H9 (cell line): ENCODE measurements around the gene INAFM1. TPM values are rescaled to one million over a fixed set of nuclear protein-coding genes. Genes with fewer than 3 reads are reported as not detected.

ENCODE experiments used
- DNase-seq: peaks from one replicate; pipeline ENCODE4 v3.0.0-alpha.2; 2017
- H2AFZ ChIP-seq: one replicate; pipeline ENCODE4 v1.6.1; 2013; ENCODE audit warnings: mild to moderate bottlenecking, low read length, control low read depth, moderate library complexity
- H2AK5ac ChIP-seq: 2 replicates; pipeline ENCODE4 v1.6.1; 2013; ENCODE audit warnings: low read length, control low read depth, mixed read lengths; ENCODE audit not compliant: insufficient read length
- H2BK120ac ChIP-seq: one replicate; pipeline ENCODE4 v1.6.1; 2013; ENCODE audit warnings: low read depth, mild to moderate bottlenecking, low read length, control low read depth, inconsistent platforms; ENCODE audit not compliant: poor library complexity, severe bottlenecking
- H2BK12ac ChIP-seq: 2 replicates; pipeline ENCODE4 v1.6.1; 2013; ENCODE audit warnings: low read length, control low read depth, mixed read lengths, low read depth; ENCODE audit not compliant: insufficient read length
- H2BK15ac ChIP-seq: 2 replicates; pipeline ENCODE4 v1.6.1; 2013; ENCODE audit warnings: low read depth, low read length, control low read depth
- H2BK20ac ChIP-seq: one replicate; pipeline ENCODE4 v1.6.1; 2013; ENCODE audit warnings: low read depth, mild to moderate bottlenecking, low read length, control low read depth, inconsistent platforms; ENCODE audit not compliant: poor library complexity, severe bottlenecking
- H2BK5ac ChIP-seq: 2 replicates; pipeline ENCODE4 v1.6.1; 2013; ENCODE audit warnings: low read length, control low read depth, mixed read lengths; ENCODE audit not compliant: insufficient read length
- H3K14ac ChIP-seq: 2 replicates; pipeline ENCODE4 v1.6.1; 2013; ENCODE audit warnings: low read length, control low read depth; ENCODE audit not compliant: insufficient read depth
- H3K18ac ChIP-seq: 2 replicates; pipeline ENCODE4 v1.6.1; 2013; ENCODE audit warnings: low read depth, mild to moderate bottlenecking, mixed read lengths, low read length, control low read depth; ENCODE audit not compliant: insufficient read length
- H3K23ac ChIP-seq: 2 replicates; pipeline ENCODE4 v1.6.1; 2013; ENCODE audit warnings: low read length, control low read depth, mixed read lengths, low read depth; ENCODE audit not compliant: insufficient read length
- H3K23me2 ChIP-seq: 2 replicates; pipeline ENCODE4 v1.6.1; 2013; ENCODE audit warnings: low read depth, mild to moderate bottlenecking, mixed read lengths, low read length, control low read depth; ENCODE audit not compliant: insufficient read length, poor library complexity, severe bottlenecking
- H3K27ac ChIP-seq: 2 replicates; pipeline ENCODE4 v1.5.1; 2013; ENCODE audit warnings: low read length, control low read depth, mixed read lengths, low read depth; ENCODE audit not compliant: insufficient read length
- H3K27me3 ChIP-seq: 2 replicates; pipeline ENCODE4 v1.6.1; 2013; ENCODE audit warnings: low read length, control low read depth, inconsistent platforms; ENCODE audit not compliant: insufficient read depth
- H3K4ac ChIP-seq: 2 replicates; pipeline ENCODE4 v1.6.1; 2013; ENCODE audit warnings: low read depth, mild to moderate bottlenecking, control low read depth, inconsistent platforms, low read length, moderate library complexity
- H3K4me1 ChIP-seq: 2 replicates; pipeline ENCODE4 v1.6.1; 2013; ENCODE audit warnings: low read length, control low read depth, inconsistent platforms; ENCODE audit not compliant: insufficient read depth
- H3K4me2 ChIP-seq: 2 replicates; pipeline ENCODE4 v1.6.1; 2013; ENCODE audit warnings: low read length, control low read depth, mixed read lengths; ENCODE audit not compliant: insufficient read length, insufficient read depth
- H3K56ac ChIP-seq: 2 replicates; pipeline ENCODE4 v1.6.1; 2013; ENCODE audit warnings: low read depth, mild to moderate bottlenecking, mixed read lengths, low read length, control low read depth; ENCODE audit not compliant: insufficient read length
- H3K79me1 ChIP-seq: 2 replicates; pipeline ENCODE4 v1.6.1; 2013; ENCODE audit warnings: low read depth, mild to moderate bottlenecking, moderate library complexity, low read length, control low read depth, inconsistent platforms; ENCODE audit not compliant: insufficient read depth, poor library complexity, severe bottlenecking
- H3K79me2 ChIP-seq: 2 replicates; pipeline ENCODE4 v1.6.1; 2013; ENCODE audit warnings: low read length, control low read depth, inconsistent platforms; ENCODE audit not compliant: insufficient read depth
- H3K9ac ChIP-seq: 2 replicates; pipeline ENCODE4 v1.6.1; 2013; ENCODE audit warnings: low read length, control low read depth, mixed read lengths; ENCODE audit not compliant: insufficient read length; ENCODE audit errors: extremely low read depth
- H3K9me3 ChIP-seq: one replicate; pipeline ENCODE4 v1.6.1; 2013; ENCODE audit warnings: low read depth, low read length, inconsistent platforms; ENCODE audit not compliant: control insufficient read depth
- H3T11ph ChIP-seq: one replicate; pipeline ENCODE4 v1.6.1; 2013; ENCODE audit warnings: mild to moderate bottlenecking, low read length, control low read depth, inconsistent platforms
- H4K20me1 ChIP-seq: one replicate; pipeline ENCODE4 v1.6.1; 2013; ENCODE audit not compliant: control insufficient read depth, insufficient read length, insufficient read depth
- H4K5ac ChIP-seq: 2 replicates; pipeline ENCODE4 v1.6.1; 2013; ENCODE audit warnings: low read depth, mild to moderate bottlenecking, mixed read lengths, low read length, control low read depth; ENCODE audit not compliant: insufficient read length
- H4K8ac ChIP-seq: replicated peaks from 2 replicates; pipeline ENCODE4 v1.6.1; 2013; ENCODE audit warnings: low read length, control low read depth, mixed read lengths, low read depth; ENCODE audit not compliant: insufficient read length
- H4K91ac ChIP-seq: 2 replicates; pipeline ENCODE4 v1.6.1; 2013; ENCODE audit warnings: low read depth, mild to moderate bottlenecking, moderate library complexity, mixed read lengths, low read length, control low read depth; ENCODE audit not compliant: insufficient read length
- H3K27ac Mint-ChIP-seq, 3 experiments: 2 replicates in 2 of 3; 3 replicates in 1 of 3; pipeline ENCODE4 v1.8.0; 2020 to 2021; ENCODE audit warnings: mixed read lengths in 3 of 3, mild to moderate bottlenecking in 1 of 3, moderate library complexity in 1 of 3
- H3K27me3 Mint-ChIP-seq: 2 replicates; pipeline ENCODE4 v1.8.0; 2021; ENCODE audit warnings: low read depth, mild to moderate bottlenecking, moderate library complexity, mixed read lengths
- H3K36me3 Mint-ChIP-seq, 3 experiments: 2 replicates in 2 of 3; 3 replicates in 1 of 3; pipeline ENCODE4 v1.8.0; 2020 to 2021; ENCODE audit warnings: low read depth in 3 of 3, mixed read lengths in 3 of 3; ENCODE audit not compliant: insufficient read depth in 1 of 3
- H3K4me1 Mint-ChIP-seq, 2 experiments: 2 replicates each; pipeline ENCODE4 v1.8.0; 2020; ENCODE audit warnings: mixed read lengths in 2 of 2
- H3K4me3 Mint-ChIP-seq, 2 experiments: 2 replicates in 1 of 2; 3 replicates in 1 of 2; pipeline ENCODE4 v1.8.0; 2020 to 2021; ENCODE audit warnings: mild to moderate bottlenecking in 2 of 2, mixed read lengths in 2 of 2, moderate library complexity in 1 of 2
- H3K9me3 Mint-ChIP-seq, 2 experiments: 2 replicates in 1 of 2; 3 replicates in 1 of 2; pipeline ENCODE4 v1.8.0; 2020; ENCODE audit warnings: mild to moderate bottlenecking in 2 of 2, mixed read lengths in 2 of 2, moderate library complexity in 1 of 2
- CTCF ChIP-seq: fragments of 200-600 bp; sonication (generic); conservative IDR thresholded peaks from 3 replicates; pipeline ENCODE4 v1.8.0; 2021; ENCODE audit warnings: antibody characterized with exemption, mild to moderate bottlenecking
- WGBS: extraction: QIAGEN DNeasy Blood & Tissue Kit; methylation state at CpG from one replicate; pipeline ENCODE4 v1.1.7; 2013; ENCODE audit warnings: missing lambda C conversion rate, low lambda C conversion rate, mixed read lengths; ENCODE audit not compliant: insufficient read length; ENCODE audit errors: extremely low coverage; 5-methylcytosine and 5-hydroxymethylcytosine counted together
- total RNA-seq: library from RNA; stranded (reverse); gene quantifications from 2 replicates; pipeline ENCODE4 v1.2.1, GENCODE V29; 2021

Gene INAFM1
- total RNA-seq, 1 experiment from 2014 or later, result 8.5 TPM

DNA sequence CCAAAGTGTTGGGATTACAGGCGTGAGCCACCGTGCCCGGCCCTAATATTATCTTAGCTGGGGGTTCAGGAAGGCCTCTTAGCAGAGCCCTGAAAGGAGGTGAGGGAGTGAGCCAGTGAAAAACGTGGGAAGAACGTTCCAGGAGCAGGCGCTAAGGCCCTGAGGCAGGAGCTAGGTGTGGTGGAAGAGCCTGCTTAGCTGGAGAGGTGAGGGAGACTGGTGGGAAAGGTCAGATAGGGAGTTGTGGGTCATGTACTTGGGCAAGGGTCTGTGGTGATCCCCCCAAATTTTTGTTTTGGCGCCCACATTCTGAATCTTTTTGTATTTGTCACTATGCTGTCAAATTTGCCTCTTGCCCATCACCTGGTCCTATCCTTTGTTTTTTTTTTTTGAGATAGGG lies 5.1 kb upstream of the INAFM1 start:
- Histone ChIP-seq H2AK5ac (no peak overlapping the region), H2BK5ac (no peak overlapping the region), H3K4ac (no peak overlapping the region), H3K79me2 (no peaks in the 10 kb centered on the region), H2BK20ac (no peak overlapping the region), H3K23me2 (peaks cover 12% of the 10 kb centered on the region), H4K91ac (no peak overlapping the region), H4K20me1 (no peaks in the 10 kb centered on the region), H3T11ph (no peak overlapping the region), H3K14ac (no peak overlapping the region), H3K27me3 (no peaks in the 10 kb centered on the region), H3K27ac (no peak overlapping the region), H3K4me2 (no peak overlapping the region), H3K9me3 (no peaks in the 10 kb centered on the region), H2AFZ (no peak overlapping the region), H3K23ac (no peak overlapping the region), H4K8ac (no peak overlapping the region), H3K56ac (no peak overlapping the region), H3K18ac (no peak overlapping the region), H3K4me1 (peaks cover 5% of the 10 kb centered on the region), H2BK12ac (no peak overlapping the region), H3K9ac (no peak overlapping the region), H3K79me1 (no peaks in the 10 kb centered on the region), H2BK120ac (no peak overlapping the region), H4K5ac (no peak overlapping the region), H2BK15ac (no peak overlapping the region)
- peaks cover 14 to 18% of the 10 kb centered on the region in 2 experiments for H3K4me1 Mint-ChIP-seq
- no peak for TF ChIP-seq CTCF
- H3K9me3 Mint-ChIP-seq, result no peaks in the 10 kb centered on the region
- peaks cover 26 to 51% (median 48%) of the 10 kb centered on the region in 3 experiments for H3K36me3 Mint-ChIP-seq
- no CpG with 5 or more reads among the region's 7 CpGs for WGBS
- no peaks in the 10 kb centered on the region; the same call in 1 of the 2 replicates for H3K27me3 Mint-ChIP-seq
- no peak for DNase-seq
- H3K27ac Mint-ChIP-seq, result no peak overlapping the region
- H3K4me3 Mint-ChIP-seq, result no peak overlapping the region; a peak in 1 of 5 replicates
